ENCODE data around the gene TRIM50.

GRCh38 chr7:73316521-73316920 lies 11.4 kb downstream of the TRIM50 start:
- TF ChIP-seq CTCF (conservative IDR thresholded peaks at IDR 0.05; ENCODE audit: low read depth, low read length) (no peak), EZH2 (IDR thresholded peaks at IDR 0.05; ENCODE audit: low read length, unreplicated experiment) (no peak), EZH2phosphoT487 (IDR thresholded peaks at IDR 0.05; ENCODE audit: borderline replicate concordance, low read length) (no peak)

Data from PC-3 (cell line).